ENCODE results near the gene ASIC3.

DNA sequence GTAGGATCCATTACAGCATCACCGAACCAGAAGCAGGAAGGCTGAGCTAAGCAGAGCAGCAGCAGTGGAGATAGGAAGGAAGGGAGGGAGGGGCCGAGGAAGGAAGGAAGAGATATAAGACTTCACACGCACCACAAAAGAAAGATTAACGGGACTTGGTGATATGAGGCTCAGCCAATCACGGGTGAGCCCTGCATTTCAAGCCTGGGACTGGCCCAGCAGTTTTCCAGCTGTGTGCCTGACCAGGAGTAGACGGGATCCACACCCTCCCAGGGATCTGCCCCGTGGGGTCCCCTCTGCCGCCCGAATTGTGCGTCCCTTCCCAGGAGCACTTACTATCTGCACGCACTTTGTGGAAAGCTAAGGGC lies 40.2 kb upstream of the ASIC3 start:
- TF ChIP-seq, protein P1, sequence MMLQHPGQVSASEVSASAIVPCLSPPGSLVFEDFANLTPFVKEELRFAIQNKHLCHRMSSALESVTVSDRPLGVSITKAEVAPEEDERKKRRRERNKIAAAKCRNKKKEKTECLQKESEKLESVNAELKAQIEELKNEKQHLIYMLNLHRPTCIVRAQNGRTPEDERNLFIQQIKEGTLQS (IDR thresholded peaks at IDR 0.05; ENCODE audit: insufficient read depth, low read depth, low read length): no peak
- TF ChIP-seq POLR2AphosphoS5 (IDR thresholded peaks at IDR 0.05; ENCODE audit: low read depth, low read length) (no peak), MAFK (IDR thresholded peaks at IDR 0.05; ENCODE audit: low read depth, low read length) (no peak), FOSL1 (IDR thresholded peaks at IDR 0.05; ENCODE audit: insufficient read depth, low read depth, low read length) (no peak), SP2 (IDR thresholded peaks at IDR 0.05; ENCODE audit: low read length) (no peak), POLR2A (IDR thresholded peaks at IDR 0.05; ENCODE audit: control extremely low read depth in 1 of 2, low read depth in 2 of 2, low read length in 2 of 2) (no peak), CREB1 (IDR thresholded peaks at IDR 0.05) (no peak)
- TF ChIP-seq, protein P2, sequence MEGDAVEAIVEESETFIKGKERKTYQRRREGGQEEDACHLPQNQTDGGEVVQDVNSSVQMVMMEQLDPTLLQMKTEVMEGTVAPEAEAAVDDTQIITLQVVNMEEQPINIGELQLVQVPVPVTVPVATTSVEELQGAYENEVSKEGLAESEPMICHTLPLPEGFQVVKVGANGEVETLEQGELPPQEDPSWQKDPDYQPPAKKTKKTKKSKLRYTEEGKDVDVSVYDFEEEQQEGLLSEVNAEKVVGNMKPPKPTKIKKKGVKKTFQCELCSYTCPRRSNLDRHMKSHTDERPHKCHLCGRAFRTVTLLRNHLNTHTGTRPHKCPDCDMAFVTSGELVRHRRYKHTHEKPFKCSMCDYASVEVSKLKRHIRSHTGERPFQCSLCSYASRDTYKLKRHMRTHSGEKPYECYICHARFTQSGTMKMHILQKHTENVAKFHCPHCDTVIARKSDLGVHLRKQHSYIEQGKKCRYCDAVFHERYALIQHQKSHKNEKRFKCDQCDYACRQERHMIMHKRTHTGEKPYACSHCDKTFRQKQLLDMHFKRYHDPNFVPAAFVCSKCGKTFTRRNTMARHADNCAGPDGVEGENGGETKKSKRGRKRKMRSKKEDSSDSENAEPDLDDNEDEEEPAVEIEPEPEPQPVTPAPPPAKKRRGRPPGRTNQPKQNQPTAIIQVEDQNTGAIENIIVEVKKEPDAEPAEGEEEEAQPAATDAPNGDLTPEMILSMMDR (IDR thresholded peaks at IDR 0.05; ENCODE audit: control extremely low read depth in 1 of 3, insufficient read depth in 1 of 3, low read depth in 1 of 3, low read length in 3 of 3): no peak
